Lower lobe of right lung (tissue), 2 donors: ENCODE results near the gene SNAPIN. TPM values are rescaled to one million over a fixed set of nuclear protein-coding genes. Genes with fewer than 3 reads are reported as not detected.
A peak's percentile ranks its signal among the peaks of the same experiment; 100 is the strongest.

Source experiments
- ATAC-seq, 2 donors: fragments of 200-7000 bp; cut with Tn5 transposase; one replicate each; pipeline ENCODE4 v1.9.1; 2020 to 2022; ENCODE audit warnings: mild to moderate bottlenecking in 2 of 2, moderate library complexity in 2 of 2
- DNase-seq: peaks from one replicate; pipeline ENCODE4 v3.0.0-alpha.2; 2020
- H3K27ac ChIP-seq: fragments of 200-600 bp; one replicate; pipeline ENCODE4 v1.8.0; 2022
- H3K27me3 ChIP-seq: fragments of 200-600 bp; one replicate; pipeline ENCODE4 v1.8.0; 2022; ENCODE audit warnings: low read depth
- H3K36me3 ChIP-seq: fragments of 200-600 bp; one replicate; pipeline ENCODE4 v1.8.0; 2022; ENCODE audit warnings: mild to moderate bottlenecking
- H3K4me1 ChIP-seq: fragments of 200-600 bp; one replicate; pipeline ENCODE4 v1.8.0; 2022
- H3K4me3 ChIP-seq: fragments of 200-600 bp; one replicate; pipeline ENCODE4 v1.8.0; 2022; ENCODE audit warnings: mild to moderate bottlenecking
- H3K9me3 ChIP-seq: fragments of 200-600 bp; one replicate; pipeline ENCODE4 v1.8.0; 2022
- CTCF ChIP-seq: fragments of 200-600 bp; IDR thresholded peaks from one replicate; pipeline ENCODE4 v1.8.0; 2022; ENCODE audit warnings: antibody characterized with exemption, mild to moderate bottlenecking
- intact Hi-C: fragments of 100-400 bp; cut with DNase I; formaldehyde crosslinking; loops from one replicate; pipeline ENCODE4 v1.11.0; 2022
- total RNA-seq: library from RNA; stranded (reverse); fragmentation: NEBNext Ultra II Directional; extraction: Animal tissue kit (Norgen Biotek cat#: 25700); gene quantifications from one replicate; pipeline ENCODE4 v1.2.1, GENCODE V29; 2021
- donor health status: DM: no; HTN: yes; CAD: no; lungs with severe emphysema.

Gene SNAPIN
- total RNA-seq, 1 donor from 2014 or later: 40.2 TPM

GRCh38 chr1:153643816-153644215 is 14.7 kb upstream of the SNAPIN start:
- H3K27ac ChIP-seq: no peak overlapping the region
- peaks cover 17% of the 10 kb centered on the region for H3K4me1 ChIP-seq
- DNase-seq (no peak), ATAC-seq (no peak)
- peaks cover 81% of the 10 kb centered on the region for H3K36me3 ChIP-seq
- no peak for TF ChIP-seq CTCF
- intact Hi-C loops: no loop called here
- H3K9me3 ChIP-seq: no peaks in the 10 kb centered on the region
- H3K4me3 ChIP-seq: no peak overlapping the region
- H3K27me3 ChIP-seq: no peaks in the 10 kb centered on the region

- H3K27me3 ChIP-seq: no peaks in the 10 kb centered on the region
- H3K36me3 ChIP-seq: peaks cover 51% of the 10 kb centered on the region
- H3K27ac ChIP-seq: peak overlapping the region; percentile 13
- no peak for TF ChIP-seq CTCF
- H3K9me3 ChIP-seq: no peaks in the 10 kb centered on the region
- intact Hi-C loops: no loop called here
- DNase-seq: no peak
- ATAC-seq: peak; percentile 59 to 61
- peaks cover 17% of the 10 kb centered on the region for H3K4me1 ChIP-seq
- H3K4me3 ChIP-seq: no peak overlapping the region
Observed at GRCh38 chr1:153646672-153647345, 11.7 kb upstream of the SNAPIN start.

- intact Hi-C loops: no loop called here
- no peak for TF ChIP-seq CTCF
- no peak overlapping the region for H3K4me3 ChIP-seq
- H3K4me1 ChIP-seq: peaks cover 17% of the 10 kb centered on the region
- H3K9me3 ChIP-seq: no peaks in the 10 kb centered on the region
- DNase-seq: no peak
- no peaks in the 10 kb centered on the region for H3K27me3 ChIP-seq
- peak; percentile 7 to 27 for ATAC-seq
- peak overlapping the region; percentile 13 for H3K27ac ChIP-seq
- peaks cover 45% of the 10 kb centered on the region for H3K36me3 ChIP-seq
Observed at GRCh38 chr1:153647346-153647714, 11.2 kb upstream of the SNAPIN start.

GRCh38 chr1:153648000-153648643 is 10.4 kb upstream of the SNAPIN start:
- no peak for ATAC-seq

More at GRCh38 chr1:153648000-153648643, 10.4 kb upstream of the SNAPIN start:
- peaks cover 38% of the 10 kb centered on the region for H3K36me3 ChIP-seq
- no peaks in the 10 kb centered on the region for H3K27me3 ChIP-seq
- no peak overlapping the region for H3K4me3 ChIP-seq
- no peak overlapping the region for H3K27ac ChIP-seq
- H3K4me1 ChIP-seq: peaks cover 24% of the 10 kb centered on the region
- no peak for TF ChIP-seq CTCF
- intact Hi-C loops: no loop called here
- no peaks in the 10 kb centered on the region for H3K9me3 ChIP-seq
- no peak for DNase-seq
